Progenitor cell of endocrine pancreas (in vitro differentiated cells): ENCODE results near the gene ANXA5. TPM values are rescaled to one million over a fixed set of nuclear protein-coding genes. Genes with fewer than 3 reads are reported as not detected.

Source experiments
- DNase-seq: peaks from one replicate; pipeline ENCODE4 v3.0.0; 2021; ENCODE audit warnings: low spot score; ENCODE audit not compliant: unreplicated experiment
- H3K27ac Mint-ChIP-seq: 2 replicates; pipeline ENCODE4 v1.8.0; 2021; ENCODE audit warnings: mild to moderate bottlenecking, moderate library complexity, mixed read lengths
- H3K27me3 Mint-ChIP-seq: 2 replicates; pipeline ENCODE4 v1.8.0; 2021; ENCODE audit warnings: mixed read lengths
- H3K36me3 Mint-ChIP-seq: 2 replicates; pipeline ENCODE4 v1.8.0; 2022; ENCODE audit warnings: mixed read lengths; ENCODE audit not compliant: insufficient read depth
- H3K4me1 Mint-ChIP-seq: 2 replicates; pipeline ENCODE4 v1.8.0; 2021; ENCODE audit warnings: low read depth, mixed read lengths
- H3K4me3 Mint-ChIP-seq: 2 replicates; pipeline ENCODE4 v1.8.0; 2021; ENCODE audit warnings: low read depth, mild to moderate bottlenecking, moderate library complexity, mixed read lengths
- H3K9me3 Mint-ChIP-seq: 2 replicates; pipeline ENCODE4 v1.8.0; 2021; ENCODE audit warnings: low read depth, mixed read lengths
- CTCF ChIP-seq: fragments of 200-600 bp; sonication (generic); IDR thresholded peaks from one replicate; pipeline ENCODE4 v1.5.0; 2021; ENCODE audit warnings: antibody characterized with exemption, mild to moderate bottlenecking; ENCODE audit not compliant: unreplicated experiment
- total RNA-seq: library from RNA; stranded (reverse); gene quantifications from 2 replicates; pipeline ENCODE4 v1.2.1, GENCODE V29; 2021

Gene ANXA5
- total RNA-seq, 1 donor from 2014 or later = 203 TPM

GRCh38 chr4:121650741-121651140, 46.0 kb downstream of the ANXA5 start:
- no peaks in the 10 kb centered on the region for H3K36me3 Mint-ChIP-seq
- H3K27ac Mint-ChIP-seq = no peak overlapping the region
- TF ChIP-seq CTCF = no peak
- no peak overlapping the region for H3K4me3 Mint-ChIP-seq
- H3K4me1 Mint-ChIP-seq = no peaks in the 10 kb centered on the region
- no peaks in the 10 kb centered on the region for H3K9me3 Mint-ChIP-seq
- no peaks in the 10 kb centered on the region for H3K27me3 Mint-ChIP-seq
- no peak for DNase-seq

DNA sequence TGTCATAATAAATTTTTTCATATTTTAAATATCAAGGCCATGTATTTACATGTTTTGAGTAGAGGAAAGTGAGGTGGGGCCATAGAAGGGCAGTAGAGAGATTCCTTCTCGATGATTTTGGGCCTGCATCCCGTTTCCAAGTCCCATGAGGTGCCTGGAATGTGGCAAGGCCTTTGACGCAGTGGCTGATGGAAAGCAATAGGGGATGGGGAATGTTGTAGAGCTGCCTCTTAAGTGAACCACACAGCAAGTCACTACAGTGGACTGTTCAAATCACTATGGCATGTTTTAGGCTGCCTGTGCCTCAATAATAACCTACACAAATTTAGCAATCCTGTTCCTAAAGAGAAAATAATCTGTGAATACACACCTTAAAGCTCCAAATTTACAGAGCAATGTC, 48.3 kb downstream of the ANXA5 start:
- DNase-seq = no peak
- no peaks in the 10 kb centered on the region for H3K9me3 Mint-ChIP-seq
- no peaks in the 10 kb centered on the region for H3K27me3 Mint-ChIP-seq
- H3K4me3 Mint-ChIP-seq = no peak overlapping the region
- H3K36me3 Mint-ChIP-seq = no peaks in the 10 kb centered on the region
- TF ChIP-seq CTCF = no peak
- H3K4me1 Mint-ChIP-seq = no peaks in the 10 kb centered on the region
- H3K27ac Mint-ChIP-seq = no peak overlapping the region

- no peaks in the 10 kb centered on the region for H3K36me3 Mint-ChIP-seq
- no peaks in the 10 kb centered on the region for H3K4me1 Mint-ChIP-seq
- H3K9me3 Mint-ChIP-seq = no peaks in the 10 kb centered on the region
- no peak overlapping the region for H3K27ac Mint-ChIP-seq
- no peaks in the 10 kb centered on the region for H3K27me3 Mint-ChIP-seq
- no peak for DNase-seq
- TF ChIP-seq CTCF = no peak
- H3K4me3 Mint-ChIP-seq = no peak overlapping the region
Observed at GRCh38 chr4:121642876-121643585, 53.7 kb downstream of the ANXA5 start.

DNA sequence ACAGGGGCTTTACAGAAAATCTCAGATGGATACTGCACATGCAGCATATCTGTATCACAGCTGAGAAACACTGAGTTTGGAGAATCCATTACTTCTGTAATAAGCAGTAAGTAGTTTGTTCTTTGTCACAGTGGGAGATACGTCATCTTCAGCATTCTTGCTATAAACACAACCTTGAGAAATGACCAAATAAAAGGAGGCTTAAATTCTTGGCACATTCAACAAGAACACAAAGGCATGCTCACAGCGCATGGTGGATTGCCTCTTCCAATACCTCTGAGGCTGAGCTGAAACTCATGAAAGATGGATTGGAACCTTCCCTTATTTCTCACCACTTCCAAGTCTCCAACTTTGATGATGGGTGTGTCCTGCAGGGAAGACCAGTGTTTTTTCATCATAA, 54.5 kb downstream of the ANXA5 start:
- H3K4me1 Mint-ChIP-seq = no peaks in the 10 kb centered on the region
- no peak for TF ChIP-seq CTCF
- H3K27me3 Mint-ChIP-seq = no peaks in the 10 kb centered on the region
- no peaks in the 10 kb centered on the region for H3K36me3 Mint-ChIP-seq
- DNase-seq = no peak
- no peaks in the 10 kb centered on the region for H3K9me3 Mint-ChIP-seq
- no peak overlapping the region for H3K4me3 Mint-ChIP-seq
- no peak overlapping the region for H3K27ac Mint-ChIP-seq

DNA sequence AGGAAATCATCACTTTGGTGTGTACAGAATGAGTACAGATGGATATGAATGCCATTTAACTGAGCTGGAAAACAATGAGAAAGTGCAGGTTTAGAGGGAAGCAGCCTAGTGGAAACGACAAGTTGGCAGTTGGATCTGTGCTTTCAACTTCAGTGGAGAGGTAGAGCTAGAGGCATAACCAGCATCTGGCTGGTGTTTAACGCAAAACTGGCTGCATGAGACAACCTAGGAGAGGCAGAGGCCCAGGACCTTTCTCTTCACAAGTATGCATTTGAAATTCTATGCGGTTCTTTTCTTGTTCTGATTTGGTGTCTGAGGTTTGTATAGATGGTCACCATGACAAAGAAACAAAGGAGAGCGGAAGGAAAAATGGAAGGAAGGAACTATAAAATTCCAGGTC, 63.1 kb downstream of the ANXA5 start:
- H3K9me3 Mint-ChIP-seq = no peaks in the 10 kb centered on the region
- no peak overlapping the region for H3K4me3 Mint-ChIP-seq
- no peaks in the 10 kb centered on the region for H3K27me3 Mint-ChIP-seq
- DNase-seq = no peak
- no peak overlapping the region for H3K27ac Mint-ChIP-seq
- no peak for TF ChIP-seq CTCF
- H3K36me3 Mint-ChIP-seq = no peaks in the 10 kb centered on the region
- no peaks in the 10 kb centered on the region for H3K4me1 Mint-ChIP-seq
